HCEC 1CT (cell line): ENCODE measurements around the gene CCKAR.

ENCODE experiments used
- DNase-seq: peaks from one replicate; pipeline ENCODE4 v3.0.0-alpha.2; 2017

The CCKAR gene

DNA sequence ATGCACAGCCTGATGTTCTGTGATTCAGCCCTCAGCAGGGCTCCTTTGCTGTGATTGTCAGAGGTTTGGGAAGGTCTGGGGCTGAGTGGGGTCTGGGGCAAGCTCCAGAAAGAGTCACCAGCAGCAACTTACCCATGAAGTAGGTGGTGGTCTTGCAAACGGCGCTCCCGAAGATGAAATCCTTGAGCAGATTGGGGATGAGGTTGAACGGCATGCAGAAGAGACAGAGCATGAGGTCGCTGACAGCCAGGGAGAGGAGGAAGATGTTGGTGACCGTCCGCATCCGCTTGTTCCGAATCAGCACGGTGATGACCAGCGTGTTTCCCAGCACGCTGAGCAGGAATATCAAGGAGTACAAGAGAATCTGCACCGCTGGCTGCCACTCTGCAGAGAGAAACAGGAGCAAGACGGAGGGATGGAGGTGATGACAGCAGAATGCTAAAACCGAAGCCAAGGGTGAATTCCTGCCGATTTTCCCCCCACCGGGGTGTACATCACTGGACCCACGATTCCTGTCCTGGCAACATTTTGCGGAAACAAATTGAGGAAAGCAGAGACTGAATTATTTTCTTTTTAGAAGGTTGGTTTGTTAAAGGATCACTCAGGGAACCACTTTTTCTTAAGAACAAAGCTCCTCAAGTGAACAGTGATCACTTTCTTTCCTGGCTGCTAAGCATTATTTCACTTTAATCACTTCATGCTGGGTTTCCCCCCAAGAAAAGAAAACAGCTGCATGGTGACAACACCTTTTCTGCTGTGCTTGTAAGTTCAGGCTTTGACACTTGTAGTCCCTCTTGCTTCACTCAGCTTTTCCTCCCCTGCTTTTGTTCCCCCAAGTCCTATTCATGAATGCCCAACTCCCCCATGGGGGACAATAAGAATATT is 941 bp downstream of the CCKAR start:
- DNase-seq, result no peak

DNA sequence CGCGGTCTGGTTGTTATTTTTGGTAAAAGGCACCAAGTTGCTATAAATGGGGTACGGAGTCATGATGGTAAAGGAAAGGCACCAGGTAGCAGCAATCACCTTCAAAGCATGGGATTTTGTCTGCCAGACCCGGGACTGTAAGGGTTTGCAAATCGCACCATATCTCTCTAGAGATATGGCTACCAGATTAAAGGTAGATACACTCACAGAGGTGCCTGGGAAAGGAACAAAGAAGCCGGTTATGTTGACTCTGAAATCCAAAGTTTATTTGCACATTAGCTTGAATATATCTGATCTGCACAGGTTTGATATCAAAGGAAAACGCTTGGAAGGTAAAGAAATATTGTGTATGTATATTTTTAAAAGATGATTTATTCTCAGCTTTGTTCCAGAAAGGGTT is 4.6 kb downstream of the CCKAR start:
- no peak for DNase-seq

DNA sequence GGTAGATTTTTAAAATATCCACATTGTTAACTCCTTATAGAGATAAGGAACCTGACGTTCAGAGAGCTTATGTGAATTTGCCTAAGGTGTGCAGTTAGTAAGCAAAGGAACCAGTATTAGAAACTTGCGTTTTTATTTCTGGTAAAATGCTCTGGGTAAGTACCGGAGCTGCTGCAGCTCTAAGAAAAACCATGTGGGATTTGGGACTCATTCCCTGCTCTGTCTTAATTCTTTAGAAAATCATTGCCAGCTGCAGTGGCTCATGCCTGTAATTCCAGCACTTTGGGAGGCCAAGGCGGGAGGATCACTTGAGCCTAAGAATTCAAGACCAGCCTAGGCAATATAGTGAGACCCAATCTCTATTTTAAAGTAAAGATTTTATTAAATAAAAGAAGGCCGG is 5.8 kb downstream of the CCKAR start:
- no peak for DNase-seq

DNA sequence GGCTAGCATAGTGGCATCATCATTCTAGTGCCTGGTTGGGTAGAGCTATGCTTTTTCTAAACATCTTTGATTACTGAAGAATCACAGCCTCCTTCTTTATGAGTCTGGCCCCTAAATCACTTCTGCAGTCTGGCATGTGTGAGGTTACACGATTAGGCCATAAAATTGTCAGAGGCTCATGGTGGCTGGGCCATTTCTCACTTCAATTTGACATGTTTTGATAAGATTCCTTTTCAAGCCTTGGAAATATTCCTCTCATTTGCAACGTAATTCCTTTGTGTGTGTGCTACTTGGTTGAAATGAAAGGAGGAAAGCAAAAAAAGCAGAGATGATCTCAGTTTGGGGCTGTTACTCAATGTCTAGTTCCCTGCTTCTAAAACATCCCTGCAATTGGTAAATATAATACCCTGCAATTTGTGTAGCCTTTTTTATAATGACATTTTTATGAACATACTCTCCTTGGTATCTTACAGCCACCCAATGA is 6.2 kb downstream of the CCKAR start:
- DNase-seq, result no peak

DNA sequence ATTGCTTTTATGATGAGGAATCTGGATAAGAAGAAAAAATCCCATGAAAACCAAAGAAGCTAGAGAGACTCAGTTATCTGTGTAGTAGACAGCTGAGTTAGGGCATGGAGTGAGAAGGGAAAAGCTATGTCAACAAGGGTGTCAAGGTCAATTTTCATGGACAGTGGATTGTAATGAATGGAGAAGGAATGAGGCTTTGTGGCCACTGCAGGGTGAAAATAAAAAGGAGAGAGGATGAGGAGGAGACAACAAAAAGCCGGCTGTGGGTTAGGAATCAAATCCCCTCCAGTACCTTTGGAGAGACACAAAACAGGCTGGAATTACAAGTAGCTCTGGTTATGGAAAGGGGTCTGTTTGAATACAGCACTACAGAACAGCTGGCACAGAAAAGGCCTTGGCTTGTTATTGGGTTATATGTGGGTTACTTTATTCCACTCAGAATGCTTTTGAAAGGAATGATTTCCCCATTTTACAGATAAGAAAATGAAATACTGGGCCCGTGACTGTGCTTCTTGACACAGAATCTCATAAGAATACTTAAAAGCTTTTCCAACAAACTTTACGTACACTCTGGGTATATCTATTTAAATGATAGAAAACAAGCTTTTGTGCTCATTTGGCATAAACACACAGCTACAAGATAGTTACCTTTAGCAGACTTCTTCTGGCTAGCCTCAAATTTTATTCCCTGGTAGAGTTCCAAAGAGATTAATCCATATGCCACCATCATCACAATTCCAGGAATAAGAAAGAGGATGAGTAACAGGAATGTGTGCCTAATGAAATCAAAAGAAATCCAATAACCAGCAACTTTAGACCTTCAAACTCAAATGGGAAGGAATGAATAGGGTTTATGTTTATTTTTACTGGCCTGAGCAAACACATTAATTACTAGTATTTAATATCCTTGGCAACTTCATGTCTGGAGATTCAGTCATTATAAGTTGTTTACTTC is 7.5 kb downstream of the CCKAR start:
- no peak for DNase-seq

DNA sequence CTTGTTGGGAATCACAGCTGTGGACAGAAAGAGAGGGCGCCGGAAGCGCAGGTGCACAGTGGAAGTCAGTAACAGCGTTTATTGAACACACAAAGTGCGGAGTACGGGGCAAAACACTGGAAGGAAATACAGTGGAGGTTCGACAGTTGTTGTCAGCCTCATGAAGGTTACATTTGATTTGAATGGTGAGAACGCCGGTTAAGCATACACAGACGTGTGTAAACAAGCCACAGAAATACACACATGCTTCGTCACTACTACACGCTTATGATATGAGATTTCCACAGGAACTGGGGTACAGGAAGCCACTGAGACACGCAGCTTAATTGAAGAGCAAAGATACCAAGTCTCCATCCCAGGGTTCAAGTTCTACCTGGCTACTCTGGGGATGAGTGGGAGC is 12.0 kb downstream of the CCKAR start:
- DNase-seq, result no peak

DNA sequence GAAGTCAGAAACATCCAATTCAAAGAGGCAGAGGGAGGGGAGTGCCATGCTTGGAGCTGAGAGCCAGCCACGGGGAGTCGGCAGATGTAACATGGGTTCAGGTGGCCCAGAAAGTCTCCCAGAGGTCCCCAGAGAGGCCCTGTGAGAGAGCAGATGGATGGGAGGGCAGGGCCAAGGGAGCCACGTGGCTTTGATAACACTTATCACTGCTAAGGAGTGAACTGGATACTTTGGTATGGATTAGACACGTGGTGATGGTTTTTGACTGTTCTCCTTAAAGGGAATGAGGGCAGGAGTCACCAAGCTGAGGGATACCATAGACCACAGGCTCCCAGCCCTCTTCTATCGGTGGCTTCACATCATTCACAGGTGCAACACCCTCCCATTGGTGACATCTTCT is 13.7 kb downstream of the CCKAR start:
- no peak for DNase-seq

DNA sequence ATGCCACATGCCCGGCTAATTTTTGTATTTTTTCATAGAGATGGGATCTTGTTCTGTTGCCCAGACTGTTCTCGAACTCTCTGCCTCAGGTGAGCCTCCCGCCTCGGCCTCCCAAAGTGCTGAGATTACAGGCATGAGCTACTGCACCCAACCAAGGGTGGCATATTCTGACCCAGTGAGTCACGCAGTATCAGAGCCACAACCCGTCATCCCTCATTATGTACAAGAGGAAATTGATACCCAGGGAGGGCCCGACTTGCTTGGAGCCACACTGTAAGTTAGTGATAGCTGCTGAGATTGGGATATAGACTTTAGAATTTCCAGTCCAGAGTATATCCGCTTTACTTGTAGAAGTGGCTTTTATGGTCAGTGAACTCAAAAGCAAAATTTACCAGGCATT is 14.6 kb downstream of the CCKAR start:
- DNase-seq, result no peak

DNA sequence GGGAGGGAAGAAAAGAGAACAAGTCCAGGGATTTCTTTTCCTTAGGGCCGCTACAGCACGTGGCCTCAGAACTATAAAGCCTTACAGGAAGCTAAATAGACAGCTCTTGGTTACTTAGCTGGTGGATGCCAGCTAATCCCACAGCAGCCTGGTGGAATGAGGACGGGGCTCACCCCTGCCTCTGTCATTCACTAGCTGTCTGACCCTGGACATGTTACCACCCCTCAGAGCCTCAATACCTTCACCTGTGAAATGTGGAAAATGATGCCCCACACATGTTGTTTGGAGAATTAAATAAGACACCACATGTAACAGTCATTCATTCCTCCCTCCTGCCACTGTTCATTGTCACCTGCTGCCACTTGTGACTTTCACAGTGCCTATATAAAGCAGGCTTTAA is 15.7 kb downstream of the CCKAR start:
- DNase-seq, result no peak

DNA sequence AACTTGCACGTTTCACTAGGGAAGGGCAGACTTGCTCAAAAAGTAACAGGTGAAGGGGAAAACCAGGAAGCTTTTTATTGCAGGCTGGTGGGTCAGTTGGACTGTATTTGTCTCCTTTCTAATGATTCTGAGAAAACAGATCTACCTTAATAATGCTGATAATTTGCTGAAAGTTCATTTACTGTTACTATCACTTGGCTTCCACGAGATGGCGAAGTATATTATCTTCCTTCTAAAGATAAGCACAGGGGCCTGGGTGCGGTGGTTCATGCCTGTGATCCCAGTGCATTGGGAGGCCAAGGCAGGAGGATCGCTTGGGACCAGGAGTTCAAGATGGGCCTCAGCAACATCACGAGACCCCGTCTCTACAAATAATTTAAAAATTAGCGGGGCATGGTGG is 16.4 kb downstream of the CCKAR start:
- DNase-seq, result no peak

DNA sequence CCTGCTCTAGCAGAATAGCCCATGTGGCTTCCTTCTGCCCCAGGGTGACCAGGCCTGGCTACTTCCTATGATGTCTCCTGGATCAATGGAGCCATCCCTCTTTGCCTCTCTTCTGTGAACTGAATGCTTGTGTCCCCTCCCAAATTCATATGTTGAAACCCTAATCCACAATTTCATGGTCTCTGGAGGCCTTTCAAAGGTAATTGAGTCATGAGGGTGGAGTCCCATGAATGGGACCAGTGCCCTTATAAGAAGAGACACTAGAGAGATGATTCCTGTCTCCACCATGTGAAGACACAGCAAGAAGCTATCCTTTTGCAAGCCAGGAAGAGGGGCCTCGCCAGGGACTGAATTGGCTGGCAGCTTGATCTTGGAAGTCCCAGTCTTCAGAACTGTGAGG is 18.4 kb downstream of the CCKAR start:
- DNase-seq, result no peak

DNA sequence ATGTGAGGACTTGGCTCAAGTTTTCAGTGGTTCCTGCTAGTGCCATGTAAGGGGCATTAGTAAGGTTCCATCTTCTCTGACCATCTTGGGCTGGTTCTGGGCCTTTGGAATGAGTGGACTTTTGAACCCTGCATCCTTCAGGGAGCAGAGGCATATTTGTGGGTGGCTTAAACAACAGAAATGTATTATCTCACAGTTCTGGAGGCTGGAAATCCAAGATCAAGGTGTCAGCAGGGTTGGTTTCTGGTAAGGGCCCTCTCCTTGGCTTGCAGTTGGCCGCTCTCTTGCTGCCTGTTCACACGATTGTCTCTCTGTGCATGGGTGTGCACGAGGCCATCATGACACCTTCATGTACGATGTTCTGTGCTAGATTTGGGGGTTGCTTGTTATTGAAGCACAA is 21.3 kb downstream of the CCKAR start:
- DNase-seq, result no peak

DNA sequence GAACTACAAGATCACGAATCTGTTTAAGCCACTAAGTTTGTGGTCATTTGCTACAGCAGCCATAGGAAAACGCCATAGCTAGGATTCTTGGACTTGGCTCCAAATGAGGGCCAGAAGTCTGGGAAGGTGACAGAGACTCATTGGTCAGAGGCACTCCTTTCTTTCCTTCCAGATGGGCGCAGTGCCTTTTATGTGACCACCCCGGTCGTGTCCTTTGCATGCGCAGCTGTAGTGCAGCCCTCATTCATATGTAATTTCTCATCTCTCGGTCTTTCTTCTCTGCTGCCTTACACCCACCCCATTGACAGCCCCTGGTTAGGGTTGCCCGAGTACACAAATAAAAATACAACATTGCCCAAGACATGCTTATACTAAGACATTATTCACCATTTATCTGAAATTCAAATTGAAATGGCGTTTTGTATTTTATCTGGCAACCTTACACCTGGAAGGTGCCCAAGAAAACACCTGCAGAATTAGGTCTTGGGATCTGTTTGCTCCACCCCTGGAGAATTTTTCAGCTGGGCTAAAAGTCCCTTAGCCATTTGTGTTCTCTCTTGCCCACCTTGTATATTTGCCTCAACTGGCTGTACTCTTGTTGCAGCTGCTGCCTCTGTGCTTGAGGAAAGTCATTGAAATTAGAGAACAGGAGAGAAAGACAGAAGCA is 21.9 kb downstream of the CCKAR start:
- no peak for DNase-seq

DNA sequence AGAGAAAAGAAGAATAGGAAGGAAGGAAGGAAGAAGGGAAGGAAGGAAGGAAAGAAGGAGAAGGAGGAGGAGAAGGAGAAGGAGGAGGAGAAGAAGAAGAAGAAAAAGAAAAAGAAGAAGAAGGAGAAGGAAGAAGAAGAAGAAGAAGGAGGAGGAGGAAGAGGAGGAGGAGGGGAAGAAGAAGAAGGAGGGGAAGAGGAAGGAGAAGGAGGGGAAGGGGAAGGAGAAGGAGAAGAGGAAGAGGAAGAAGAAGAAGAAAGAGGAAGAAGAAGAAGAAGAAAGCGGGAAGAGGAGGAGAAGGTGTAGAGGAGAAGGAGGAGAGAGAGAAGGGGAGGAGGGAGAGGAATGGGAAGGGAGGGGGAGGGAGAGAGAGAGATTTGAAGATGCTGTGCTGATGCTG is 22.6 kb downstream of the CCKAR start:
- no peak for DNase-seq

DNA sequence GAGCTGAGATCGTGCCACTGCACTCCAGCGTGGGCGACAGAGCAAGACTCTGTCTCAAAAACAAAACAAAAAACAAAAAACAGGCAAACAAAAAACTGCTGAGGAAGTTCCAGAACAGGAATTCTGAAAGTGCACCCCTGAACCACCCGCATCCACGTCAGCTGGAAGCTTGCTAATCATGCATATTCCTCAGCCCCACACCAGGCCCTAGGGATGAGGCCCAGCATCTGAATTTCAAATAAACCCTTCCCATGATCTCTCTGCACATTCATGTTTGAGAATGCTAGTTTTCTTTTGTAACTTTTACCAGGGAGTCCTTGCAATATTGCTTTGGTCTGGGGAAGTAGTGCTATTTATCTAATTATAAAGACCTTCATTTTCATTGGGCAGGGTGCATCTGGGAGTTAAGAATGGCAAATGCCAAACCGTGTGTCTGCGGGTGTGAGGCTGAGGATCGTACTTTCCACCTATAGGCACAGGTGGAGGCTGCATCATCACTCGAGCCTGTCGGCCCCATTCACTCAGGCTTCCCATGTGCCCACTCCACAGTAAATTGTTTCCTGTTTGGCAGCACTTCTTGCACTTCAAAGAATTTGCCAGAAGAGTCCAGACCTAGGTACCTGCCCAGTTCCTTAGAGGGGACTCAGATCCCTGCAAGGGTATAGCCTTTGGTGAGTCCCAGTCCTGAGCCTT is 23.6 kb downstream of the CCKAR start:
- no peak for DNase-seq

DNA sequence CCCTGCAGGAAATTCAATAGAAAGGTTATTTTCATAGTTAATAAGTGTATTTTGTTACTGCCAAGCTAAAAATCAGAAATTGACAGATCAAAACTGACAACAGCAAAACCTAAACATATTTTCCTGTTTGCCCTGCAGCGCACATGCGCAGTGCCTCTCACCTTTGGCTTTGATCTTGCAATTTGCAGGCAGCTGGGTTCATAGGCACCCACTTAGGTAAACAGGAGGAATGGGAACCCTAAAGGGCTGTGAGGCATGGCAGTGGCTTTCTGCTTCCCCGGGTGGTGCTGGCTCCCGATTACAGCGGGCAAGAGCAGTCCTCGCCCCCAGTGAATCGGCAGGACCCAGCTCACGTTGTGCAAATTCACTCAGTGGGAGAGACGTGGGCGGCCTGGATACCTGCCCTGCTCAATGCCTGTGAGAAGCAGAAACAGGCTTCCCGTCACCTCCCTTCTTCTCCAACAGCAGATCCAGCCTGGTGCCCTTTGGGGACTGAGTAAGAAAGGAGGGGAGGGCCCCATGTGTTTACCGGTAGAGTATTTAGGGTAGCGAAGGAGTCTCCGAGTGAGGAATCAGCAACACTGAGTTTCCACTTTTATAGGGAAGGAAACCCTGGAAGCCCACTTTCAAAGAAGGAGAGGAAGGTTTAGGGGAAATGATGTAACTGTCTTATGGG is 25.7 kb downstream of the CCKAR start:
- DNase-seq, result no peak

DNA sequence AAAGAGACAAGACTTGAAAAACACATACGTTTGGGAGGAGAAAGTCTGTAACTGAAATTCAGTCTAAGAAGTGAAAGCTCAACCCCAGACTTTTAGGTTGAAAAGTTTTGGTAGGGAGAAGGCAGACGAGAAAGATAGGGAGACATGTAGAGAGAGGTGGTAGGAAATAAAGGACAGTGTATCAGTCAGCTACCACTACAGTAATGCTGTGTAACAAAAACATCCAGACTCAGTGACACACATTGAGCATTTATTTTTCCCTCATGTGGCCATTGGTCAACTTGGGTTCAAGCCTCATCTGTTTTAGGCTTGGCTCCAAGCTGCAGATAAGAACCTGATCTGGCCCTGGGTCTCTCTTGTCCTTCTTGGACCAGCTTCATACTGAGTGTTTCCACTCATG is 26.9 kb downstream of the CCKAR start:
- DNase-seq, result no peak

DNA sequence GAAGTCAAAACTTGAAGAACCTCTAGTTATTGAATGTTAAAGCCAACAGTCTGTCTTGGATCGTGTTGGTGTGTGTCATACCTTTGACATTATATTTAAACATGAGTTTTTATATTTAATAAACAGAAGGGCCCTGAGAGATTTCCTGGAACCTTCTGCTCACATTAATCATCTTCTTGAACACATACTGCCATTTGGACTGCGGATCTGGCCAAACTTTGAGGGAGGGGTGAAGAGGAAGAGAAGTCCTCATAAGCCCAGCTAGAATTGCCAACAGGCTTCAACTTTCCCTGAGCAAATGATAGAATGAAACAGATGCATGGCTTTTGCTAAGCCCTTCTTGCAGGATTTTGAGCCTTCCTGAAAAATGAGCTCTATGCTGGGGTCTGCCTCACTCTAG is 27.4 kb downstream of the CCKAR start:
- DNase-seq, result no peak

DNA sequence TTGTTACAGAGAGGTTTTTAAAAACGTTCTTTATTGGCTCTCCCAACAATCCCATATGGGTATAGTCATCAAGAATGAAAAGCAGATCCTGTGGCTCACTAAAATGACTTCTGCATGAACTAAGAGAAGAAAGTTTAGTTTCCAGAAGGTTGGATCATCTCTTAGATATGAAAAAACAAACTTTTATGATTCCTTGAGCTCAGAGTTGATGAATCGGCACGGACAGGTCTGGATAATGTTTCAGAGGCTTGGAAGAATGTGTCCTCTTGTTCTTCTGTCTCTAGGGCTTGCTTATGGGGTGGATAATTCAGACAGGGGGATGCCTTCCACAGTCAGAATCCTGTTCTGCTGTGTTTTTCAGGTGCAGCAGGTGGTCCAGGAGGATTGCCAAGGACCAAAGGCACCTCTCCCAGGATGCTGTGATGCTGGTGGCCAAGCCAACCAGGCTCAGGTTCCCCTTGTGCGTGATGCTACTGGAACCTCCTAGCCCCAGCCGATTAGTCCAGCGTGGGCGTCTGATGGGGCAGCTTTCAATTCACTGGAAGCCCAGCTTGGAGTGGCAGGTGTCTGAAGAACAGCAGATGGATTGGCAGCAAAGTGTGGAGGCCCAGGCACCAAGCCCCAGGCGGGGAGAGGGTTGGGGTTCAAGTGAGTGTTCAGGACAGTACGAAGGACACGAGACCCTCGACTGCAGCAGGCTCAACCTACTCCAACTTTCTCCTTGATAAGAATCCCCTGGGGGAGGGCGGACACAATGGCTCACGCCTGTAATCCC is 30.3 kb downstream of the CCKAR start:
- no peak for DNase-seq

DNA sequence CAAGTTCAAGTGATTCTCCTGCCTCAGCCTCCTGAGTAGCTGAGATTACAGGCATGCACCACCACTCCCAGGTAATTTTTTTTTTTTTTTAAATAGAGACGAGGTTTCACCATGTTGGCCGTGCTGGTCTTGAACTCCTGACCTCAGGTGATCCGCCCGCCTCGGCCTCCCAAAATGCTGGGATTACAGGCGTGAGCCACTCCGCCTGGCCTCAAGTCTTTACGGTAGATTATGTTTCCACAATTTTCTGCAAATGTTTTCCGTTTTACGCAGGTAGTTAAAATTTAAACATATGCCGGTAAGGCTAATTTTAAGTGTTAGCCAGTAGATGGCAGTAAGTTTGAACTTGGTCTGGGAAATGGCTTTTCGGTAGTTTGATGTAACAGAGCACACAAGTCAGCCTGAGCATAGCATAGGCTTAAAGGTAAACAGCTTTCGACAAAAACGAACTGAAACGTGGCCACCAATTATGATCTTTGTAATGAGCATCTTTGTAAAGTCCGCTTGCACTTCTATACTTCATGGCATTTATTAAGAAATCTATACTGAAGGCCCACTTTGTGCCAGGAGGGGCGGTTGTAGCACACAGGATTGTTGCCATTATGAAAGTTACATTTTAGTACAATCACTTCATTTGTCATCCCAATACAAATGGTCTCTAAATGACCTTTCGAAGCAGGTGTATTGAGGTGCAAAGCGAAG is 31.1 kb downstream of the CCKAR start:
- peak; percentile 46 for DNase-seq

DNA sequence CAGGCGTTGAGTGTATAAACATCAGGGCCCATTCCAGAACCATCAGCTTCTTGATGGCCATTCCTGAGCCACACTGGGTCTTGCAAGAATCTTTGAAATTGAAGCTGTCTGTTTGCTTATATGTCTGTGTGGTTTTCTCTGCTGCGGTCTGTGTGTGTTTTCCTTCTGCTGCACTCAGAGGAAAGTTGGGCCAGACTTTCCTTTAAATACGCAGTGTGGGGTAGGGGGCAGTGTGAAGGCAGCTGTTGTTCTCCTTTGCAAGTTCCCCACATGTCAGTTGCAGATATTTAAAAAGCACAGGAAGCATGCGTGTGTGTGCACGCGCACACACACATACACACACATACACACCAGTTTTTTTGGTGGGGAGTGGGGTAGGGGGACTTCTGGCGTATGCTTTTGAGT is 32.1 kb downstream of the CCKAR start:
- DNase-seq, result no peak
